ENCODE data around the gene FAM107A. TPM values are rescaled to one million over a fixed set of nuclear protein-coding genes. Genes with fewer than 3 reads are reported as not detected.

The FAM107A gene
- total and polyA plus RNA-seq, 2 of the 13 experiments (the other 11 are each of a cell fraction or from before 2014, with no cell fraction given) = not detected

- TF ChIP-seq KMT2B (CRISPR knock-in tag; IDR thresholded peaks at IDR 0.05) (0 out of 2 replicates have a peak, but pooled peaks have one; percentile 18), POLR2A (IDR thresholded peaks at IDR 0.05; ENCODE audit: insufficient read depth in 1 of 2, low read depth in 2 of 2, low read length in 2 of 2) (peak in 1 of 2 experiments; percentile 62; a peak in 2 of 4 replicates), DNMT3B (CRISPR knock-in tag; conservative IDR thresholded peaks at IDR 0.05) (no peak), CCAR2 (optimal IDR thresholded peaks at IDR 0.05; ENCODE audit: low read depth, low read length) (no peak), SRY (CRISPR knock-in tag; IDR thresholded peaks at IDR 0.05) (no peak), LCORL (IDR thresholded peaks at IDR 0.05) (0 out of 2 replicates have a peak, but pooled peaks have one; percentile 40), LCORL (CRISPR knock-in tag; IDR thresholded peaks at IDR 0.05) (peak; percentile 79), SIN3A (IDR thresholded peaks at IDR 0.05; ENCODE audit: borderline replicate concordance, low read depth, low read length) (0 out of 2 replicates have a peak, but pooled peaks have one; percentile 64), CBX1 (IDR thresholded peaks at IDR 0.05; ENCODE audit: low read depth) (no peak), SIN3B (IDR thresholded peaks at IDR 0.05; ENCODE audit: low read length) (no peak), THYN1 (CRISPR knock-in tag; IDR thresholded peaks at IDR 0.05; ENCODE audit: borderline replicate concordance, low read depth) (no peak), ZNF747 (CRISPR knock-in tag; IDR thresholded peaks at IDR 0.05; ENCODE audit: borderline replicate concordance) (peak; percentile 70; the same call in 1 of the 2 replicates), CAMTA2 (CRISPR knock-in tag; IDR thresholded peaks at IDR 0.05; ENCODE audit: borderline replicate concordance) (no peak), MXI1 (IDR thresholded peaks at IDR 0.05; ENCODE audit: borderline replicate concordance, low read depth, low read length) (peak; percentile 42; the same call in 1 of the 3 replicates), ZBTB33 (CRISPR knock-in tag; IDR thresholded peaks at IDR 0.05) (no peak), ZNF260 (CRISPR knock-in tag; IDR thresholded peaks at IDR 0.05; ENCODE audit: borderline replicate concordance, low read depth) (no peak), DMAP1 (CRISPR knock-in tag; IDR thresholded peaks at IDR 0.05) (peak; percentile 75), CHD4 (IDR thresholded peaks at IDR 0.05; ENCODE audit: borderline replicate concordance, low read length) (no peak; the same call in 1 of the 2 replicates), HOMEZ (CRISPR knock-in tag; IDR thresholded peaks at IDR 0.05; ENCODE audit: low read depth) (peak; percentile 60; the same call in 1 of the 2 replicates), E2F1 (CRISPR knock-in tag; IDR thresholded peaks at IDR 0.05) (no peak), ZNF639 (CRISPR knock-in tag; conservative IDR thresholded peaks at IDR 0.05) (no peak), AKAP8 (CRISPR knock-in tag; IDR thresholded peaks at IDR 0.05) (no peak), TARDBP (CRISPR knock-in tag; IDR thresholded peaks at IDR 0.05) (no peak; the same call in 1 of the 2 replicates), ZNF746 (CRISPR knock-in tag; IDR thresholded peaks at IDR 0.05) (no peak; the same call in 1 of the 2 replicates)
These were observed 41.4 kb downstream of the FAM107A start (continued) for GRCh38 chr3:58535531-58536500.

Measured in HepG2 (cell line).